Psoas muscle (tissue), 8 donors: ENCODE results near the gene THADA. TPM values are rescaled to one million over a fixed set of nuclear protein-coding genes. Genes with fewer than 3 reads are reported as not detected.
"Not testable (repeated sequence)": the region's sequence is repeated elsewhere in the genome, so short reads cannot be mapped to it uniquely, and the experiment has no call there.

Experiments
- ATAC-seq, 4 donors: fragments of 200-7000 bp; cut with Tn5 transposase; one replicate each; pipeline ENCODE4 v1.9.1; 2020; ENCODE audit warnings: moderate library complexity in 3 of 4, mild to moderate bottlenecking in 2 of 4
- DNase-seq, 2 donors: peaks; one replicate each; pipeline ENCODE4 v3.0.0-alpha.2; 2020
- H3K27ac ChIP-seq: fragments of 200-600 bp; one replicate; pipeline ENCODE4 v1.8.0; 2022
- H3K27me3 ChIP-seq, 3 donors: fragments of 200-600 bp in 1 of 3; one replicate each; pipeline versions ENCODE4 v1.6.1 to v1.8.0; 2013 to 2022; ENCODE audit warnings: low read length in 2 of 3, mild to moderate bottlenecking in 2 of 3, moderate library complexity in 1 of 3; ENCODE audit not compliant: insufficient read depth in 3 of 3
- H3K36me3 ChIP-seq, 2 donors: fragments of 200-600 bp in 1 of 2; one replicate each; pipeline versions ENCODE4 v1.6.1 to v1.8.0; 2013 to 2022; ENCODE audit warnings: low read depth in 1 of 2, mild to moderate bottlenecking in 1 of 2, moderate library complexity in 1 of 2; ENCODE audit not compliant: insufficient read depth in 1 of 2
- H3K4me1 ChIP-seq: fragments of 200-600 bp; one replicate; pipeline ENCODE4 v1.8.0; 2022
- H3K4me3 ChIP-seq: fragments of 200-600 bp; one replicate; pipeline ENCODE4 v1.8.0; 2022; ENCODE audit warnings: mild to moderate bottlenecking
- H3K9me3 ChIP-seq: fragments of 200-600 bp; one replicate; pipeline ENCODE4 v1.8.0; 2022
- CTCF ChIP-seq: fragments of 200-600 bp; IDR thresholded peaks from one replicate; pipeline ENCODE4 v1.8.0; 2022; ENCODE audit warnings: antibody characterized with exemption
- WGBS, 3 donors: extraction: QIAGEN DNeasy Blood & Tissue Kit; methylation state at CpG; one replicate each; pipeline versions ENCODE4 v1.1.6 to v1.1.7; 2013; 5-methylcytosine and 5-hydroxymethylcytosine counted together
- intact Hi-C, 2 donors: fragments of 100-400 bp; cut with DNase I; formaldehyde crosslinking; loops; one replicate each; pipeline versions ENCODE4 v1.11.0 to v1.14.2; 2022
- polyA plus RNA-seq, 3 donors: library from polyadenylated mRNA; stranded (reverse); fragments of 200-250 nt; gene quantifications; one replicate each; pipeline ENCODE4 v1.2.3, GENCODE V29; 2013
- total RNA-seq, 4 donors: library from RNA; stranded (reverse); fragmentation: NEBNext Ultra II Directional in 2 of 4; extraction: Animal tissue kit (Norgen Biotek cat#: 25700) in 2 of 4; gene quantifications; one replicate each; pipeline versions ENCODE4 v1.2.1 to v1.2.4, GENCODE V29; 2021 to 2023
- donor health status: healthy with polysubstance abuse.
- donor health status: DM: no; HTN: no; CAD: no; lungs with moderate emphysema.
- donor health status: Bipolar disorder and iron deficiency.
- donor health status: healthy.
- donor health status: DM: yes; HTN: yes; CAD: no.
- donor health status: DM: no; HTN: no; CAD: no.
- donor health status: DM: no; HTN: no; CAD: no.
- donor health status: DM: yes; HTN: yes; CAD: no.

Gene THADA
- total and polyA plus RNA-seq, 7 donors = 8.1 to 17.4 (median 11.6) TPM

- no peak for TF ChIP-seq CTCF
- Histone ChIP-seq H3K27me3 (no peaks in the 10 kb centered on the region), H3K9me3 (no peaks in the 10 kb centered on the region), H3K4me3 (no peak overlapping the region), H3K4me1 (no peaks in the 10 kb centered on the region), H3K27ac (no peak overlapping the region), H3K36me3 (no peaks in the 10 kb centered on the region)
- peak in 1 of 4 donors; percentile 42 for ATAC-seq
- WGBS, 3 donors = 75 to 88% (median 84%) methylated on average over 3 of the region's 3 CpGs
- intact Hi-C loops = no loop called here
- no peak for DNase-seq
Measured at GRCh38 chr2:43191947-43192516, 403.8 kb downstream of the THADA start.

GRCh38 chr2:43190311-43191052, 405.4 kb downstream of the THADA start:
- H3K36me3 ChIP-seq = no peaks in the 10 kb centered on the region
- H3K4me3 ChIP-seq = no peak overlapping the region
- no peaks in the 10 kb centered on the region for H3K9me3 ChIP-seq
- no peaks in the 10 kb centered on the region for H3K4me1 ChIP-seq
- WGBS, 3 donors = 85 to 95% (median 93%) methylated on average over 8 to 10 of the region's 10 CpGs
- ATAC-seq (no peak), DNase-seq (no peak)
- no peaks in the 10 kb centered on the region for H3K27me3 ChIP-seq
- H3K27ac ChIP-seq = no peak overlapping the region
- intact Hi-C loops = no loop called here
- TF ChIP-seq CTCF = no peak

GRCh38 chr2:43189861-43190260, 406.0 kb downstream of the THADA start:
- H3K36me3 ChIP-seq = not testable (repeated sequence)

GRCh38 chr2:43188561-43189386, 407.1 kb downstream of the THADA start:
- Histone ChIP-seq H3K4me1 (no peaks in the 10 kb centered on the region), H3K4me3 (no peak overlapping the region), H3K27ac (no peak overlapping the region), H3K9me3 (no peaks in the 10 kb centered on the region), H3K27me3 (no peaks in the 10 kb centered on the region), H3K36me3 (no peaks in the 10 kb centered on the region)
- 92 to 98% (median 96%) methylated on average over 15 to 16 of the region's 16 CpGs for WGBS, 3 donors
- TF ChIP-seq CTCF = no peak
- ATAC-seq = no peak
- DNase-seq = no peak
- intact Hi-C loops = no loop called here

More at GRCh38 chr2:43189861-43190260, 406.0 kb downstream of the THADA start:
- H3K9me3 ChIP-seq, DNase-seq, H3K4me3 ChIP-seq, intact Hi-C loops, H3K27ac ChIP-seq, ATAC-seq, H3K4me1 ChIP-seq, H3K27me3 ChIP-seq: not testable (repeated sequence)
- WGBS, 3 donors = 94 to 96% (median 95%) methylated on average over 7 of the region's 7 CpGs
